ENCODE measurements around the gene TRIM66.

Gene TRIM66

GRCh38 chr11:8728563-8728962 lies 46.1 kb upstream of the TRIM66 start:
- TF ChIP-seq CTCF (IDR thresholded peaks at IDR 0.05; ENCODE audit: control insufficient read depth, extremely low read depth, insufficient read depth), result no peak
- no peak for DNase-seq (ENCODE audit: low read depth)
- H3K4me3 ChIP-seq (ENCODE audit: low read depth, low read length), result no peak overlapping the region

GRCh38 chr11:8726395-8726794 lies 43.9 kb upstream of the TRIM66 start:
- H3K4me3 ChIP-seq (ENCODE audit: low read depth, low read length), result no peak overlapping the region
- no peak for TF ChIP-seq CTCF (IDR thresholded peaks at IDR 0.05; ENCODE audit: control insufficient read depth, extremely low read depth, insufficient read depth)
- DNase-seq (ENCODE audit: low read depth), result no peak

- DNase-seq (ENCODE audit: low read depth), result peak; percentile 45
- H3K4me3 ChIP-seq (ENCODE audit: low read depth, low read length), result no peak overlapping the region
- no peak for TF ChIP-seq CTCF (IDR thresholded peaks at IDR 0.05; ENCODE audit: control insufficient read depth, extremely low read depth, insufficient read depth)
Observed at GRCh38 chr11:8724682-8725081, 42.2 kb upstream of the TRIM66 start.

- no peak overlapping the region for H3K4me3 ChIP-seq (ENCODE audit: low read depth, low read length)
- no peak for TF ChIP-seq CTCF (IDR thresholded peaks at IDR 0.05; ENCODE audit: control insufficient read depth, extremely low read depth, insufficient read depth)
- no peak for DNase-seq (ENCODE audit: low read depth)
Observed at GRCh38 chr11:8723711-8724110, 41.2 kb upstream of the TRIM66 start.

GRCh38 chr11:8722809-8723208 lies 40.3 kb upstream of the TRIM66 start:
- no peak for DNase-seq (ENCODE audit: low read depth)
- H3K4me3 ChIP-seq (ENCODE audit: low read depth, low read length), result no peak overlapping the region
- no peak for TF ChIP-seq CTCF (IDR thresholded peaks at IDR 0.05; ENCODE audit: control insufficient read depth, extremely low read depth, insufficient read depth)

- no peak for DNase-seq (ENCODE audit: low read depth)
- TF ChIP-seq CTCF (IDR thresholded peaks at IDR 0.05; ENCODE audit: control insufficient read depth, extremely low read depth, insufficient read depth), result no peak
- peak overlapping the region; percentile 14 for H3K4me3 ChIP-seq (ENCODE audit: low read depth, low read length)
Observed at GRCh38 chr11:8721609-8722500, 39.4 kb upstream of the TRIM66 start.
